NT2/D1 (cell line): ENCODE data around the gene TBC1D21.

ENCODE experiments used
- YY1 ChIP-seq: IDR thresholded peaks from 2 replicates; pipeline ENCODE4 v1.6.1; 2011; ENCODE audit not compliant: insufficient read length, insufficient read depth
- ZNF274 ChIP-seq: IDR thresholded peaks from 2 replicates; pipeline ENCODE4 v1.6.1; 2011; ENCODE audit warnings: mild to moderate bottlenecking, low read depth, low read length

- TF ChIP-seq ZNF274 (no peak), YY1 (no peak)
Measured at GRCh38 chr15:73909651-73910050, 36.3 kb downstream of the TBC1D21 start.
